Endothelial cell of umbilical vein (primary cell): ENCODE results near the gene MME.

ENCODE experiments used
- EZH2 ChIP-seq: IDR thresholded peaks from 2 replicates; pipeline ENCODE4 v1.6.1; 2012; ENCODE audit warnings: borderline replicate concordance, low read depth, mild to moderate bottlenecking, moderate library complexity, low read length, inconsistent platforms; ENCODE audit not compliant: severe bottlenecking
- MAX ChIP-seq: IDR thresholded peaks from 2 replicates; pipeline ENCODE4 v1.6.1; 2011; ENCODE audit not compliant: insufficient read depth, insufficient read length
- MYC ChIP-seq: IDR thresholded peaks from one replicate; pipeline ENCODE4 v1.6.1; 2011; ENCODE audit warnings: mild to moderate bottlenecking, low read depth, low read length
- POLR2A ChIP-seq: IDR thresholded peaks from 2 replicates; pipeline ENCODE4 v1.6.1; 2012; ENCODE audit warnings: low read depth, mild to moderate bottlenecking, control low read depth, low read length
- POLR2AphosphoS5 ChIP-seq: IDR thresholded peaks from 2 replicates; pipeline ENCODE4 v1.6.1; 2012; ENCODE audit warnings: low read depth, mild to moderate bottlenecking, control low read depth, low read length, moderate library complexity; ENCODE audit not compliant: insufficient read depth
- TF ChIP-seq, protein P1 (sequence below), 2 donors: IDR thresholded peaks; 1 replicate in 1 of 2; 2 replicates in 1 of 2; pipeline ENCODE4 v1.5.1; 2011; ENCODE audit warnings: low read length in 2 of 2, mild to moderate bottlenecking in 2 of 2, moderate library complexity in 2 of 2, control low read depth in 1 of 2, inconsistent platforms in 1 of 2, low read depth in 1 of 2; ENCODE audit not compliant: insufficient read depth in 1 of 2; ENCODE audit errors: extremely low read depth in 1 of 2

- TF ChIP-seq, protein P1, sequence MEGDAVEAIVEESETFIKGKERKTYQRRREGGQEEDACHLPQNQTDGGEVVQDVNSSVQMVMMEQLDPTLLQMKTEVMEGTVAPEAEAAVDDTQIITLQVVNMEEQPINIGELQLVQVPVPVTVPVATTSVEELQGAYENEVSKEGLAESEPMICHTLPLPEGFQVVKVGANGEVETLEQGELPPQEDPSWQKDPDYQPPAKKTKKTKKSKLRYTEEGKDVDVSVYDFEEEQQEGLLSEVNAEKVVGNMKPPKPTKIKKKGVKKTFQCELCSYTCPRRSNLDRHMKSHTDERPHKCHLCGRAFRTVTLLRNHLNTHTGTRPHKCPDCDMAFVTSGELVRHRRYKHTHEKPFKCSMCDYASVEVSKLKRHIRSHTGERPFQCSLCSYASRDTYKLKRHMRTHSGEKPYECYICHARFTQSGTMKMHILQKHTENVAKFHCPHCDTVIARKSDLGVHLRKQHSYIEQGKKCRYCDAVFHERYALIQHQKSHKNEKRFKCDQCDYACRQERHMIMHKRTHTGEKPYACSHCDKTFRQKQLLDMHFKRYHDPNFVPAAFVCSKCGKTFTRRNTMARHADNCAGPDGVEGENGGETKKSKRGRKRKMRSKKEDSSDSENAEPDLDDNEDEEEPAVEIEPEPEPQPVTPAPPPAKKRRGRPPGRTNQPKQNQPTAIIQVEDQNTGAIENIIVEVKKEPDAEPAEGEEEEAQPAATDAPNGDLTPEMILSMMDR (IDR thresholded peaks at IDR 0.05; ENCODE audit: extremely low read depth in 1 of 2, insufficient read depth in 1 of 2, low read depth in 1 of 2, low read length in 2 of 2) = no peak
- TF ChIP-seq MAX = no peak
- no peak for TF ChIP-seq POLR2AphosphoS5
- no peak for TF ChIP-seq POLR2A
- no peak for TF ChIP-seq MYC
- no peak for TF ChIP-seq EZH2
Measured at GRCh38 chr3:155211940-155212339, 131.8 kb downstream of the MME start.
